RPMI7951 (cell line): ENCODE results near the gene ANKRD34B. TPM values are rescaled to one million over a fixed set of nuclear protein-coding genes. Genes with fewer than 3 reads are reported as not detected.
"Not testable (repeated sequence)": the region's sequence is repeated elsewhere in the genome, so short reads cannot be mapped to it uniquely, and the experiment has no call there.

Experiments
- DNase-seq: peaks from one replicate; pipeline ENCODE4 v3.0.0-alpha.2; 2012; ENCODE audit warnings: low read depth
- total RNA-seq: library from RNA; depleted of rRNA; stranded (reverse); fragments of >200 nt; shearing (Covaris generic); gene quantifications from 2 replicates; pipeline ENCODE4 v1.2.3, GENCODE V29; 2014; rRNA removed

Gene ANKRD34B
- not detected in 2 replicates for total RNA-seq

DNA sequence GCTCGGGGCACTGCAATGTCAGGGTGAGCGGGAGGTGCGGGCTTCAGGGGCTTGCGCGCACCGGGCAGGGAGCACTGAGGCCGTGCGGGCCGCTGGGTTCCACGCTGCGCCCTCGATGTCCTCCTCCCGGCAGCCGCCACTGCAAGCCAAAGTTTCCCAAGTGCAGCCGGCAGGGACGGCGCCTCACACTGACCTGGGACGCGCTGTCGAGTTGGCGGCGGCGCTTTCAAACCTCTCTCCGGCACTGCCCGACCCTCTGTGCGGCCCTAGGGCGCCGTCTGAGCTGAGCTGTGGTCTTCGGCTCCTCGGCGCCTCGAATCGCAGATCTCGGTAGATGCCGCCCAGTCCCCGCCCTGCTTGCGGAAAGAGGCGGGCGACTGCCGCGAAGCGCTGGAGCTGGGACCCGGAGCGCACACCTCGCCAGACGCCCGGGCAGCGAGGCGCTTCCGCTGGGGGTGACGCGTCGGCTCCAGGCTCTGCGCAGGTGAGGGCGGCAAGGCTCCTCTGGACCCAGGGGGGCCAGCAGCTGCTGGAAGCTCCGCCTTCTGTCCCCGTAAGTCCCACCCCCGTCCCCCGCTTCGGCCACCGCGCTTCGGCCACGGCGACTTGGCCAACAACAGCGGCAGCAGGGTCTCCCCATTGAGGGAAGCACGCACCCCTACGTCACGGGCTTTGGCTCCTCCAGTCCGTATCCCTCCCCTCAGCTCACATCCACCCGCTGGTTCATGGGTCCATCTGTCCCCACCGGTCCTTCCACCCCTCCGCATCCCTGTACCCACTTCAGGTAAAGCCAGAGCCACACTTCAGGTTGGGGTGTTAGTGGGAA lies at the start of gene ANKRD34B:
Gene ANKRD34B, minus strand, starts transcription at position 320 of the 826 bp plus-strand sequence. CDS start 10,261 bp downstream, outside the sequence.
- no peak for DNase-seq

DNA sequence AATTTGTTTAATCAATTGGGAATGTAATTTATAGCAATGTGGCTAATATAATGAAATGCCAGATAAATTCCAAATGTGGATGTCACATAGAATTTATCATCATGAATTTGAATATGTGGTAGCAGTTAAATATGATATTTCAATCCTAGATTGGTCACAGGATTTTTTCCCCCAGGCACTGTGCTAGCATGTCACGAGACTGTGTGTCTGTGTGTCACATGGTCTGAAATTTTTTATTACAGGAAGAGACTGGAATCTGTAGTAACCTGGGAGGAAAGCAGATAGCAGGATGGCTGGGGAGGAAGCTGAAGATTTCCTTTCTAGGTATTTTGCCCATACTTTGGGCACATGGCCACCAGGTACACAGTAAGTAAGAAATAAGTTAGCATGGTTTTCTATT lies 49.0 kb upstream of the ANKRD34B start:
- no peak for DNase-seq

DNA sequence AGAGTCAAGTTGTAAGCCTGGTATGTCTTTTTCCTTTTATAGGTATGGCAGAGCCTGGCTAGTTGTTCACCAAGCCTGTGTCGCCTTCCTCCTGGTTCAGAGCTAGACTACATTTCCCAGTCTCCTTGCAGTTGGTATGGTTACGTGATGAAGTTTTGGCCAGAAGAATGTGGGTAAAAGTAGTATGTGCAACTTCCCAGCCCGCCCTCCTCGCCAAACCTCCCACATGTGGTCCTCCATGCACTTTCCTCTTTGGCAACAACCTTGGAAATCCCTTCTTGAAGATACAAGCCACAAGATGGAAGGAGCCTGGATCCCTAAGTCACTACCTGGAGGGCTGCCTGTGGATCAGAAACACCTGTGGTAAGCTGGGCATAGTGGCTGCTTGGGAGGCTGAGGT lies 48.4 kb upstream of the ANKRD34B start:
- DNase-seq: no peak

DNA sequence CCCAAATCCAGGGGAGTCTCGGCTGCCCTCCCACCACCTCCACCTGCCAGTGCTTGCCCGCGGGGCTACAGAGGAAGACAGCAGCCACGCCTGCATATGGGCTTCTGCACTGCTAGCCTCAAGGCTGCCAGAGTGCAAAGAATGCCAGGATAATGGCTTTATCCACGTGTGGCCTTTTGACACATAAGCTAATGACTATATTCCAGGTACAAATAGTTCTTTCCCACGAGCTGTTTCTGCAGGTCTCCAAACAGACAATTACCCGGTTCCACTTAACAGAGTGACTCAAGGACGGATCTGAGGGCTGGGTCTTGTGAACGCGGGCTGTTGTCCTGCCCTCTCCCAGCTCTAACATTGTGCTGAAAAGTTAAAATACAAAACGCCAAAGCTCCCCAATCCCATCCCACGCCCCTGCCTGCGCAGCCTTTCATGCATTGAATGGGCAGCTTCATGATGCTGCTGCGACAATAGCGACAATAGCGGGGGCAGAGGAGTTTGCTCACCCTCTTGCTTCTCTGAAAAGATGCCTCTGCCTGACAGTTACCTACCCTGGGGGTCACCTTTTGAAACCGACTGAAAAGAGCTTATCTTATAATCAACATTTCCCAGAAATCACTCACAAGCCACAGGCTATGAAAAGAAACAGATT lies 45.3 kb upstream of the ANKRD34B start:
- DNase-seq: peak; percentile 5

- no peak for DNase-seq
Measured at GRCh38 chr5:80609692-80610091, 39.6 kb upstream of the ANKRD34B start.

DNA sequence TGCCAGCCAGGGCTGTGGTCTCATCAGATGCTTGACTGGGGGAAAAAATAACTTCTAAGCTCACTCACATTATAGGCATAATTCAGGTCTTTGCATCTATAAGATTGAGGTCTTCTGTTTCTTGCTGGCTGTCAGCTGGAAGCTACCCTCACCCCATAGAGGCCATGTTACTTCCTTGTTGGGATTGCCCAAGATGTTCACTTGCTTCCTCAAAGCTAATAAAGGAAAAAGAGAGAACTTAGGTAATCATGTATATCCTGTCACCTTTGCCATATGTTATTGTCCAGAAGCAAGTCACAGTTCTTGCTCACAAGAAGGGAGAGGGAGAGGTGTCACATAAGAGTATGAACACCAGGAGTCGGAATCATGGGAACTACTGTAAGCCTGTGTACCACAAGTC lies 38.7 kb upstream of the ANKRD34B start:
- DNase-seq: no peak

DNA sequence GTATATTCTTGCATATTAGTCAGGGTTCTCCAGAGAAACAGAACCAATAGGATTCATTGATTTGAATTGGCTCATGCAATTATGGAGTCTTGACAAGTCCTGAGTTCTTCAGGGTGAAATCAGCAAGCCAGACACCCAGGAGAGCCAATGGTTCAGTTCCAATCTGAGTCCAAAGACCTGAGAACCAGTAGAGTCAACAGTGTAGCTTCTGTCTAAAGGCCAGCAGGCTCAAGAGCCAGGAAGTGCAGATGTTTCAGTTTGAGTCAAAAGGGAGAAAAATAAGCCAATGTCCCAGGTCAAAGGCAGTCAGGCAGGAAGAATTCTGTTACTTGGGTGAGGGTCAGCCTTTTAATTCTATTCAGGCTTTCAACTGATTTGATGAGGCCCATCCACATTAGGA lies 37.8 kb upstream of the ANKRD34B start:
- DNase-seq: no peak

DNA sequence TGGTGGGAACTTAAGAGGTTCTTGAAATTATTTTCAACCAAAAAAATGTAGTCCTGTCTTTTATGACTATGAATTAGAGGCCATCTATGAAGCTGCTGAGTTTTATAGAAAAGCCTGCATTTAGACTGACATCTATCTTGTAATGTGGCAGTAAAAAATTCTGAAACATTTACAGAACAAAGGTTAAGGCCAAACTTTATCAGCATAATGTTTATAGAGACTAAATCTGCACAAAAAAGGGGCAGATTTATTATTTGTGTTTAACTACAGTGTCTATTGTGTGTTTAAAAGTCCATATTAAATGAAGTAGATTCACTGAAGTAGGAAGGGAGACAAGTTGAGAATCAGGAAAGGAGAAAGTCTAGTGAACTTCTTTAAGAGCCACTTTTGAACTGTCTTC lies 37.3 kb upstream of the ANKRD34B start:
- DNase-seq: no peak

- no peak for DNase-seq
Measured at GRCh38 chr5:80600943-80601693, 31.0 kb upstream of the ANKRD34B start.

DNA sequence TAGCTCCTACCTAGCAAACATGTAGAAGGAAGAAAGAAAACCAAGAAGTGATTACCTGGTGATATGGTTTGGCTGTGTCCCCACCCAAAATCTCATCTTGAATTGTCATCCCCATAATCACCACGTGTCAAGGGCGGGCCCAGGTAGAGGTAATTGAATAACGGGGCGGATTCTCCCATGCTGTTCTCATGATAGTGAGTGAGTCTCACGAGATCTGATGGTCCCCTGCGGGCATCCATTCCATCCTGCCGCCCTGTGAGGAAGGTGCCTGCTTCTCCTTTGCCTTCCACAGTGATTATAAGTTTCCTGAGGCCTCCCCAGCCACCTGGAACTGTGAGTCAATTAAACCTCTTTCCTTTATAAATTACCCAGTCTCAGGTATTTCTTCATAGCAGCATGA lies 27.4 kb upstream of the ANKRD34B start:
- no peak for DNase-seq

DNA sequence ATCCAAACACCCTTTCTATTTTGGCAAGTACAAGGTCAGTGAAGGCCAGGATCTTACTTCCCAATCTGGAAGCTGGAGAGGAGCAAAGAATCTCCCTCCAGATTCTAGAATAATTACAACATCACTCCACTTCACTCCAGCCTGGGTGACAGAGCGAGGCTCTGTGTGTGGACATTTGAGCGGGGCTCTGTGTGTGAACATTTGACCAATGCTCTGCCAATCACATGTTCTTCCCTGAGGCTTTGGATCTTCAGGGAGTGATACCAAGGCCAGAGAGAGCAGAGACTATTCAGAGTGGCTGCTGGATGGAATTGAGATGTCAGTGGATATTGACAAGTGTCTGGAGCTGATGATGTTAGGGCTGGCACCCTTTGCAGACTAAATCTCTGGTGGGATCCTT lies 24.7 kb upstream of the ANKRD34B start:
- no peak for DNase-seq

DNA sequence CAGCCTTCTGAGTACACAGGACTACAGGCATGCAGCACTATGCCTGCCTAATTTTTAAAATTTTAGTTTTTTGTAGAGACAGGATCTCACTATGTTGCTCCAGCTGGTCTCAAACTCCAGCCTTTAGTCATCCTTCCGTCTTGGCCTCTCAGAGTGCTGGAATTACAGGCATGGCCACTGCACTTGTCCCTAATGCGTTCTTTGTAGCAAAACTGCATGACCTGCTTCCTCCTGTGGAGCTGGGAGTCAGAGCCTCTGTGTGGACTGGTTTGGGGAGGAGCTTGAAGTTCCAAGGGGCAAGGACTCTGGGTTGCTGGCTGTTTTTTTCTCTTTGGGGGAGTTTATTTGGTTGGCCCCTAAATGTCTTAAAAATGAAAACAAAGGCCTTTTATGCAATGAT lies 22.7 kb upstream of the ANKRD34B start:
- no peak for DNase-seq

DNA sequence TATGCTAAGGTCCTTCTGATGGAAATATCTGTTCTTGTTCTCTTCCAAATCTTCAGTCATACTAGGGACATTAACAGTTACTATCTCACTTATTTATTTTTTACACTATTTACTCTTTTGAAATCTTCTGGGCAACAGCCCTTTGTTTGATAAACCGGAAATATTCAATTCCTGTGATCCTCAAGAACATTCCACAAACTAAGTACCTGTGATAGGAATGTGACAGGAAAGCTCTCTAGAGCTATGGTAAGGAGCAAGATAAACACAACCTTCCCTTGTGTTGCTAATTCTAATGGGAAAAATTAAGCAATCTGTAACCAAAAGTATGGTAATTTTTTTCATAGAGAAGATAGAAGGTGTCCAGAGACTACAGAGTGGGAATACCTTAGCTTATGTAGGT lies 22.0 kb upstream of the ANKRD34B start:
- DNase-seq: no peak

DNA sequence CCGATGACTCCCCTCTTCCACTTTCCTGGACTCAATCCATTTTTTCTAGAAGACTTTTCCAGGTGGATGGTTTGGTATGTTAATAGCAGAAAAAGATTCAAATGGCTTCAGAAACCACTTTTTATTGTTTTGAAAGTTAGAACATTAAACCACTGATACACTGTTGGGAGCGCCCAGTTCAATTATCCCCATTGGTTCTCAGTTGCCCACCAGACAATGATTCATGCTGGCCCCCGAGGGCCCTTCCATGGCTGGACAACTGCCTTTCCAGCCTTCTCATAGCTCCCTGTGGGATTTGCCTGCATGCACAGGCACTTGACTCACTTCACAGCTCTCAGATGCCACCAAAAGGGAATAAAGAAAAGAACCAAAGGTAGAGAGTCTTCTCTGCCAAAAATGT lies 21.3 kb upstream of the ANKRD34B start:
- DNase-seq: peak; percentile 70

DNA sequence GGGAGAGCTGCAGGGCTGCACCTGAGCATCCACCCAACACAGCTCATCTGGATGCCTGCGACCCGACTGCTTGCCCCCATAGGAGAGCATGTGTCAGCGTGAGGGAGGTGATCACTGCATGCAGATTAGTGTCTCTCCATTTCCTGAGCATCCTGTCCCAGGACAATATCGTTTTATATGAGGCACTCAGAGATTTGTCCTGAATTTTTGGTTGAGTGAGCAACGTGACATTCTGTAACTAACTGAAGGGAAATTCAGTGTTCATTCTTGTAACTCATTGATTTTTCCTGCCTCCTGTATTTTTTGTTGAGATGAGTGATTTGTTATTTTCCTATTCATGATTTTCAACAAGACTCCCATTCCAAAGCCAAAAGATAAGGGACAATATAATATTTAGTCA lies 20.7 kb upstream of the ANKRD34B start:
- DNase-seq: no peak

DNA sequence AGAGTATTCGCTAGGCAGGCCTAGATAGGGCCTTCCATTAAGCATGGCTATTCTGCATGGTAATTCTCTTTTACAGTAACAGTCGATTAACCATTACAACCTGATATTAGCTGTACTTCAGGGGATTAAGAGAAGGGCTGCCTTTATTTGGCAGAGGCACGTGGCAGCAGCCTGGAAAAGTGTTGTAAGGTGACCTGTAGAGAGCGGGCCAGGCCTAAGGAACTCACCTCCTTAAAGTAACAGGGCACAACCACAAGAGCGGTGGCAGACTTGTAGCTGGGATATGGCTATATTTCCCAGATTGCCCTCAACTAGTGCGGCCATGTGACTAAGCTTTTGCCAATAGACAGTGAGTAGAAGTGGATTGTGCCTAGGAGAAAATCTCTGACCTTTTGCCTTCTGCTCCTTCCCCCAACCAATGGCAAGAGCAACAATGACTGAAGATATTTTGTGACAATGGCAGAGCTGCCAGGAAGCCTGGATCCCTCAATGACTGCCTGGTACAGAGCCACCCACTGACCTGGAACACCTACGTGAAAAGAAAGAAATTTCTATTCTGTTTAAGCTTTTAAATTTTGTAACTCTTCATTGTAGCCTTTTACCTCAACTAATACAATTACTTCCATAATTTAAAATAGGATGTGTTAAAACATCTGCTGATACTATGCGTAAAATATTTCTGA lies 18.9 kb upstream of the ANKRD34B start:
- no peak for DNase-seq

GRCh38 chr5:80584770-80585169 lies 14.7 kb upstream of the ANKRD34B start:
- DNase-seq: no peak

GRCh38 chr5:80580291-80580690 lies 10.2 kb upstream of the ANKRD34B start:
- DNase-seq: not testable (repeated sequence)

DNA sequence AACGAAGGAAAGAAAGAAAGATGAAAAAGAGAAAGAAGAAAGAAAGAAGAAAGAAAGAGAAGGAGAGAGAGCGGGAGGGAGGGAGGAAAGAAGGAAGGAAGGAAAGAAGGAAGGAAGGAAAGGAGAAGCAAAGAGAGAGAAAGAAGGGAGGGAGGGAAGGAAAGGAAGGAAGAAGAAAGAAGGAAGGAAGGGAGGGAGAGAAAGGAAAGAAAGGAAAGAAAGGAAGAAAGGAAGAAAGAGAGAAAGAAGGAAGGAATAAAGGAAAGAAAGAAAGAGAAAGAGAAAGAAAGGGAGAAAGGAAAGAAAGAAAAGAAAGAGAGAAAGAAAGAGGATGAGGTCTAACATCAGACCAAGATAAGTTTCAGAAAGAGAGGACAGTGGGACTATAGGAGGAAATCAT lies 9.0 kb upstream of the ANKRD34B start:
- no peak for DNase-seq

DNA sequence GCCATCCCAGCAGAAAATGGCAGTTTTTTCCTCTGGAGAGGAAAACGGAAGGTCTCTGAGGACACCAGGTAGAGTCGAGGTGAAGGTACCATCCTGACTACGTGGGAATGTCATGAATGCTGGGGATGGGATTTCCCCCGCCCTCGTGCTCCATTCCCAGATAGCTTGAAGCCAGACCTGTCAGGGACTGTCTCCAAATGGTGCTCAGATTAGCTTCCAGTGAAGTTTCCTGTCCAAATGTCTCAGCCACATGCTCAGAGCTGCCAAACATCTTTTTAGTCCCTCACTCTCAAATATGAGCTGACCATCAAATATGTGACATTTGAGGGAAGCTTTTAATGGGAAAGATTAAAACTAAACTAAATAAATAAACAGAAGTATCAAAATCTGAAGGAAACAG lies 7.6 kb upstream of the ANKRD34B start:
- no peak for DNase-seq

- no peak for DNase-seq
Measured at GRCh38 chr5:80576383-80576782, 6.3 kb upstream of the ANKRD34B start.

DNA sequence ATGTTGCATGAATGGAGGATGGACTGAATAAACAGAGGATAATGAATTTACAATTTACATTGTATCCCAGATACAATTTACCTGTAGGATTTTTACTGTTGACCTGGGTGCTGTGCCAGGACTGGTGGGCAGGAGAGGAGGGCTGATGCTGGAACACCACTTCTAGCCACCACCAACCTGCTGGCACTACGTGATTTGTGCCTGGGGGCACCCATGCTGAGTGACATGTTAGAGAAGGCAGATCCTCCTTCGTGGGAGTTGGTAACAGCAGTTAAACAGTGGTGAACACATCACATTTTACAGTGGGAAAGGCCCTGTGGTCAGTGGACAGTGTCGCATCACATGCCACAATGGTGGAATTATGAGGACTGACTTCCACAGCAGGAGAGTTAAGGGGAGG lies 3.0 kb upstream of the ANKRD34B start:
- no peak for DNase-seq
